HL-60/S4 (cell line): ENCODE data around the gene MSL1.

Source experiments
- in situ Hi-C: fragments of 300-500 bp; cut with MboI; formaldehyde crosslinking; loops from 2 replicates; pipeline ENCODE4 v1.14.3; 2022; ENCODE audit warnings: low sequenced_read_pairs

The MSL1 gene

DNA sequence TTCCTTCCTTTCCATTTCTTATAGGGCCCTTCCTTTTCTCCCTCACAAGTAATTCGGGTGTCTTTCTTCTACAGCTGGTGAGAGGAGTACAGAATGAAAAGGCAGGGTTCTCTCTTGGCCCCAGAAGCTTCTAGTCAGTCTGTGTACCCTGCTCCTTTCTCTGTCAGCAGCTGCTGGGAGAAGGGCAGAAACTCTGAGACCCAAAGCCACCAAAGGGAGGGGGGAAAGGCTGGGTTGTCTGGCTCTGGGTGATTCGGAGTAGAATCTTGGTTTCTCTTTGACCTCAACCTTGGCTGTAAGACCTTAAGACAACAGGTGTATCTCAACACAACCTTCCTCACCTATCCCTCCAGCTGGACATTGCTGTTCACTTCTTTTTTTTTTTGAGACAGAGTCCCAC, 18.1 kb upstream of the MSL1 start:
- in situ Hi-C loops = no loop called here

DNA sequence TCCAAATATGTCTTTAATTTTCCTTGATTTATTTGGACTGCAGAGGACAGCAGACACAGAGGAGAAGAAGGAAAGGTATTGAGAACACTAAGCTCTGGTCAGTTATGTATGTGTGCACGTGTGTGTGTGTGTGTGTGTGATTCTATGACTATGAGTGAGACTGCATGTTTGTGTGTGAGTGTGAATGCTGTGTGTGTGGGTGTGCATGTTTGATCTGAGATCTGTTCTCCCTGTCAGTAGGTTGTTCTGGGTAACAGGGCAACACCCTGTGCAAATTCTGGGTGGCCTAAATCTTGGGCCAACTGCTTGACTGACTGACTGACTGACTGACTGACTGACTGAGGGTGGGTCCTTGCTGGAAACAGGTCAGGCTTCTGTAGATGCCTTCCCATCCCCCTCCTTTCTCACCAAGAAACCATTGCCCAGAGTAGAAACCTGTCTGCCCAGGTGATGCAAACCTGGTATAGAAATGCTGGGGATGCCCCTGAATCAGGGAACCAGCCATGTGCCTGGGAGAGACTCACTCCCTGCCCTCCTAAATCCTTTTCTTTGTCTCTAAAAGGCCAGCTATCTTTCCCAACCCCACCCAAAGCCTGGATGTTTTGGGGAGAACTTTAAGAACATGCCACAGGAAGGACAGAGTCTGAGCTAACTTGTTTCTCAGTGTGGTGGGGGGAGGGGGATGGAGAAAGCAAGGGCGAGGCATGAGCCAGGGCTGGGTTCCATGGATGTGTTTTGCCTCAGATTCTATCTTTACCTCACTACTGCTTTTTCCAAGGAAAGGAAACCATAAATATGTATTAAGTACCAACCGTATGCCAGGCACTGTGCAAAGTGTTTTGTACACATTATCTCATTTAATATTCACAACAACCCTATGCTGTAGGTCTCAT, 16.9 kb upstream of the MSL1 start:
- in situ Hi-C loops = no loop called here

DNA sequence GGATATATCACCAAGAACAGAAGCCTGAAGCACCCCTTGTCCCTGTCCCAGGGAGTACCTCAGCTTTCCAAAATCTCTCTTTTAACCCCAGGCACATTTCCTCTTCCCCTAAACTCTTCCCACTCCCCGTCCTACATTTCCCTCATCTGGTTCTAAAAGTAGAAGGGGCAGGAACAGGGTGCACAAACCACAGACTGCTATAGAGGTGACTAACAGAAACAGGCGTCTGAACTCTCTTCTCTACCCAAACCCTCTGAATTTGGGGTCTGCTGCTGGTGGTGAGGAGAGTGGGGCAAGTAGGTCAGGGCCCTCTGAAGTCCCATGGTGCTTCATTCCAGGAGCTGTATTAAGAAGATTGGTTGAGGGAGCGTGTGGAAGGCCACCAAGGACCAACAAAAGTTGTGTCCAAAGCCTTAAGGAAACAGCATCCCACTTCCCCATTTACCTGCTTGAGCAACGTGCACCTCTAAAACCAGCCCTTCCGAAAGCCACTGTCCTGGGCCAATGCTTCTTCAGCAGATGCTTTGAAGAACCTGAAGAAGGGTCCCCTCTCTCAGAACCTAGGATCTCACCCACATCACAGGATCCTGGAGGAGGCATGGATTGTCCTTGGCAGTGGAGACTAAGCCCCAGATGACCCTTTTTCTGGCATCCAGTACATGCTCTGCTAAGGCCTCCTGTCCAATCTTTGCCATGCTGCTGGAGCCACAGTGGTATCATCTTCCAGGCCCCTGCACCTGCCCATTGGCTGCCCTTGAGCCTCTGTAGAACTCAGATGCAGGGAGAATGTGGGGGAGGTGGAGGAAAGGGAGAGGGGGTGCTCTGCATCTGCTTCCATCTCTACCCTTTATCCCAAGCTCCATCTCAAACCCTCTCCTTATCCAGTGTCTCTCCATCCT, 15.7 kb upstream of the MSL1 start:
- in situ Hi-C loops = no loop called here

DNA sequence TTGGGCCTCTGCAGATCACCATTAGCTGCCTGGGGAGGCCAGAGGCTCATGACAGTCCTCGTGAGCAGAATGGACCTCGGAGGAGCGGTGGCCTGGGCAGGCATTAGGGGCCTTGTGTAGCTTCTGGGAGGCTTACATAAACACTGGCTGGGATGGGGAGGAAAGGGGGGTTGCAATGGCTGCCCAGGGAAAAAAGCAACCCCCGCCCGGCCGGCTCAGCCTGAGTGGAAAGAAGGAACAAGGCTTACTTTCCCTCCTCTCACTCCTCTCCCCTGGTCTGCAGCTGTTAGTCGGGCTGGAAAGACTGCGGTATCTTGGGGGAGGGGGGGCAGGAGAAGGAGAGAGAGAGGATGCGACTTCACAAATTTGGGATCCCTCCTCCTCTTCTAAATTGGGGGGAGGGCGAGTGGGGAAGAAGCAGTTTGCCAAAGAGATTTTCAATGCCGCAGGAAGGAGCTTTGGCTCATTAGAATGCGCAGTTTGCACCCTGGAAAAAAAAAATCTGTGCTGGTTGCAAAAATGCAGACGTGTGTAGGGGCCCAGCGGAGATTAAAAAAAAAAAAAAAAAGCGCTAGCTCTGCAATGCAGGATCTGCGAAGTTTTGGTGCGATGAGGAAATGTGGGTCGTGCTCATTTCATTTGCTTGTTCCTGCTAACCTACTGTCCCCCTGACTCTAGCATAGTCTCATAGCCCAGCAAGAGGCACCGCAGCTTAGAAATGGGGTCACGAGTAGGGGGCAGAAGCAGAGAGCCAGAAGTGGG, 14.8 kb upstream of the MSL1 start:
- in situ Hi-C loops = no loop called here

DNA sequence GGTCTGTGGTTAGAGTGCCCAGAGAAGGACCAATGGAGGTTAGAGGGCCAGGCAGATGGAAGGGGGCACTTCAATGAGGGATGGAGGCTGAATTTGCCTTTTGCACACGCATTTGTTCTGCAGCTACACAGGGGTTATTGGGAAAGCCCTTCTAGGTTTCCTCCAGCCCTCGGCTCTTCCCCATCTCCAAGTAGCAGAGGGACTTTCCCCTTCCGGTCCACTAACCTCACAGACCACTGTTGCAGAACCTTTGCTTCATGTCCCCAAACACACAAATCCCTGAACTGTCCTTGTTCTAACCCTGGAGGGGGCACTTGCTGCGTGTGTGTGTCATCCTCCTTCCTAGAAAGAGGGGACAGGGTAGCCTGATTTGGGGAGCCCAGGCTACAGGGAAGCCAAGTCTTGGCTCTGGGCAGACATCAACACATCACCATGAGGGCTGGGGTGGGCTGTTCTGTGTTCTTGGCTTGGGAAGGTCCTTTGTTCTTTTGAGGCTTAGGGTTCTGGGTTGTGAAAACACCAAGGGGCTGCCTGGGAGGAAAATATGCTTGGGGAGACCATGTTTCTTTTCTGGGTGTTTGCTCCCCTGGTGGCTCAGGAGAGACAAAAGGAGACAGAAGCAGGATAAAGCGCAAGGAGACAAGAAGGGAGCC, 14.1 kb upstream of the MSL1 start:
- in situ Hi-C loops = no loop called here

DNA sequence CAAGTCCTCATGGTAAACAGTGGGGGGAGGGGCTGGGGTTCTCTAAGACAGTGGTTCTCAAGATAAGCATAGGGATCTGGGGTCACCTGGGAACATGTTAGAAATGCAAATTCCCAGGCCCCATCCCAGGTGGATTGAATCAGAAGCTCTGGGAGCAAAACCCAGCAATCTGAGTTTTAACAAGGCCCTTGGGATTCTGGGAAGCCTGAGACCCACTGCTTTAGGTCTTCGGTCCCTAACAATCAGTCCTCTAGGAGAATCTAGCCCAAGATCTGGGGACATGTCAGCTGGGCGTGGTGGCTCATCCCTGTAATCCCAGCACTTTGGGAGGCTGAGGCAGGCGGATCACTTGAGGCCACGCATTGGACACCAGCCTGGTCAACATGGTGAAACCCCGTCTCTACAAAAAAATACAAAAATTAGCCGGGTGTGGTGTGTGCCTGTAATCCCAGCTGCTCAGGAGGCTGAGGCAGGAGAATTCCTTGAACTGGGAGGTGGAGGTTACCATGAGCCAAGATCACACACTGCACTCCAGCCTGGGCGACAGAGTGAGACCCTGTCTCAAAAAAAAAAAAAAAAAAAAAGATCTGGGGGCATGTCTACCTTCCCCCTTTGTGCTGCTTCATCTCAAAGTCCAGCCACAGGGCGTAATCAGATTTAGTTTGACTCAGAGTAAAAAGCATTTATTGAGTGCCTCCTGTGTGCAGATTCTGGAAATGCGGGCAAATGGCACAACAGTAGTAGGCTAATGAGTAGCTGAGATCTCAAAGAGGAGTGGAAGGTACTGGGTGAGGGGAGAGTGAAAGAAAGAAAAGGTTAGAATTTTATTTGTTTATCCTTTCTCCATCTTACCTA, 12.6 kb upstream of the MSL1 start:
- in situ Hi-C loops = no loop called here

DNA sequence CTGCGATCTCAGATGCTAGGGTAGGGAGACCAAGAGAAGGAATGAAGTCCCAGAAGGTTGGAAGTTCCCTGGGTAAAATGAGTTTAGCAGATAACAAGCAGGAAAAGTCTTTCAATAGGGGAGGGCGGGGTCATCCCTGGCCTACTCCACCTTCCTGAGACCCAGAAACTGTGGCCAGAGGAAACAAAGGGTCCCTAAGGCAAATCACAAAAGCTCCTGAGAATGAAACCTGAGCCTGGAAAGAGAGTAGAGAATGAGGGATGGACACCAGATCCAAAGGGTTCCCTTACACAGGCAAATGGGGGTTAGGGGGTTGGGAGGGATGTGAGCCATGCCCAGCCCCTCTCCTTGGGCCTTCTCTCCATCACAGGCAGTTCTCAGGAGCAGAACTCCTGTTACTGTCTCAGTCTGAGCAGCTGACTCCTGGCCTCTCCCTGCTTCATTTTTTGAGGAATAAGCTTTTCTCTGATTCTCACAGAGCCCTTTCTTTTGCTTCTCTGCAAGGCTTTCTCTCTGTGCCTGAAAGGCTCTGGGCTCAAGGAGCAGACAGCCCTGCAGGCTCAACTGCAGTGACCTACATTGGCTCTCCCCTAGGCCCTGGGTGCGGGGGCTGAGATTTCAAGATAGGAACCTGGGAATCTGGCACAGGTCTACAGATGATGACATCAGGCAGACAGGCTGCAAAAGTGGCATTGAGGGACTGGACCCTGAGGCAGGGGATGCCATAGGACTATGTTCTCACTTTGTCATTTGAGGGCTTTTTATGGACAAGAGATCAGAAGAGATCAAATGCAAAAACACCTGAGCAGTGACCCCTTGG, 11.5 kb upstream of the MSL1 start:
- in situ Hi-C loops = no loop called here

DNA sequence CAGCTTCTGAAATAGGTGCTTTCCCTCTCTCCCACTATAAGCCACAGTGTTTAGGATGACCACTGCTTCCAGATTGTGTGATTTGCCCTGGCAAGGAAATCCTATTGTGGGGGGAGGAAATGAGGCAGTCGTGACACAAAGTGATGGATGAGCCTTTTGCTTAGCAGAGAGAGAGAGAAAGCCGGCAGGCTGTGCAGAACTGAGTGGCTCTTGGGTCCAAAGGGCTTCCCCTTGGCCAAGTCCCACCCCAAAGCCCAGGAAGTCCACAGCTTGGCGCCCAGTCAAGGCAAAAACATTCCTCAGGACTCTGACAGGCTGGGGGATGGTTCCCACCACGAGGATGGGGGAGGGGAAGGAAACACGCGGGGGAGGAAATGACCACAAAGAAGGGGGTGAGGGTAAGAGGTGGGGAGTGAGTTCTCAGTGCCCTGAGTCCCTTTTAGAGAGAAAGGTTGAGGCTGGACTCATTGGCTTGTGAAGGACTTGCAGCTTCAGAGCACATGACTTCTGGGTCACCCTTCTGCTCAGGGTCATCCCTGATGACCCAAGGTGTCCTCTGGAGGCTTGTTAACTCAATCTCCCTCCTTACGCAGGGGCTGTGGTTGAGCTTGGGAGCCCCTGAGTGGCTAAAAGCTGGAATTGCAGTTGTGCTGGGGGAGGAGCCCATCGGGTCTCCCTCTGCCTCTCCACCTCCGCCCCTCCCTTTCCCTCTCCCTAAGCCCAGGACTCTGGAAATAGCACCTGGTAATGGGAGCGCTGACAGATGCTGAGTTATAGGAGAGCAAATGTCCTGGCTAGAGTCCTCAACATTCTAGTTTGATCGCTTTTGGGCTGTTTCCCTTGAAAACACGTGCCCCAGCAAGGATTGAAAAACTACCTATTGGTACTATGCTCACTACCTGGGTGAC, 10.3 kb upstream of the MSL1 start:
- in situ Hi-C loops = no loop called here

DNA sequence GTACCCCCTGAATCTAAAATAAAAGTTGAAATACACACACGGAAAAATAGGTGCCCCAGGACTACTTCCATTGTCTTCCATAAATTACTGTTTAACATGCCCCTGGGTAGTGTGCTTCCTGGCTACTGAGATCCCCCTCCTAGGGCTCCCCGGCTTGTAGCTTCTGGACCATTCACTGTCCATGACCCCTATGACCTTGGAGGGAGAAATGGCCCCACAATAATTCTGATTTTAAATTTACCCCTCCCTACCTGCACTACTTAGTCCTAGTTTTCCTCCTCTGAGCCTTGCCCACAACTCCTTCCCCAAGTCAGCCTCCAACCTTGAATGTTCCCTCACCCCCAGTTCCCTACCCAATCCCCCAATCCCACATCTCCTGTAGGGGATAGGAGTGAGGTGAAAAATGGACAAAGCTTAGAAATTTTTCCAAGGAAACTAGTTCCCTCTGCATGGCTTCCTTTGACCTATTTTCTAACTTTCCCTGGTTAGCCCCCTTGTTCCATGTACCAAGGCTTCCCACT, 9.5 kb upstream of the MSL1 start:
- in situ Hi-C loops = no loop called here

DNA sequence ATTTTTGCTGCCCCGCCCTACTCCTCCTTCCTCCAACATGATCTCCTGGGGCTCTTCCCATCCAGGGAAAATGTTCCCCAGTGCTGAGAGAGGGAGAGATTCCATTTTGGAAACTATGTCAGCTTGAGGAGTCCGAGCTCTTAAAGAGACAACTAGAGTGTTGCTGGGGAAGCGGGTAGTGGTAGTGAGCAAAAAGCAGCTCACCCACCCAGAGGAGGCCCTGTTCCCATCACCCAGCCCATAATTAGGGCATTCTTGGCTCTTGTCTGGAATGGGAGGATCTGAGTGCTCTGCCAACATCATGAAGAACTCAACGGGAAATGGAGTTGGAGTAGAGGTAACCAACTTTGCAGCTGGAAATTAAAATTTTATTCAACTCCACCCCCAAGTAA, 9.1 kb upstream of the MSL1 start:
- in situ Hi-C loops = no loop called here

DNA sequence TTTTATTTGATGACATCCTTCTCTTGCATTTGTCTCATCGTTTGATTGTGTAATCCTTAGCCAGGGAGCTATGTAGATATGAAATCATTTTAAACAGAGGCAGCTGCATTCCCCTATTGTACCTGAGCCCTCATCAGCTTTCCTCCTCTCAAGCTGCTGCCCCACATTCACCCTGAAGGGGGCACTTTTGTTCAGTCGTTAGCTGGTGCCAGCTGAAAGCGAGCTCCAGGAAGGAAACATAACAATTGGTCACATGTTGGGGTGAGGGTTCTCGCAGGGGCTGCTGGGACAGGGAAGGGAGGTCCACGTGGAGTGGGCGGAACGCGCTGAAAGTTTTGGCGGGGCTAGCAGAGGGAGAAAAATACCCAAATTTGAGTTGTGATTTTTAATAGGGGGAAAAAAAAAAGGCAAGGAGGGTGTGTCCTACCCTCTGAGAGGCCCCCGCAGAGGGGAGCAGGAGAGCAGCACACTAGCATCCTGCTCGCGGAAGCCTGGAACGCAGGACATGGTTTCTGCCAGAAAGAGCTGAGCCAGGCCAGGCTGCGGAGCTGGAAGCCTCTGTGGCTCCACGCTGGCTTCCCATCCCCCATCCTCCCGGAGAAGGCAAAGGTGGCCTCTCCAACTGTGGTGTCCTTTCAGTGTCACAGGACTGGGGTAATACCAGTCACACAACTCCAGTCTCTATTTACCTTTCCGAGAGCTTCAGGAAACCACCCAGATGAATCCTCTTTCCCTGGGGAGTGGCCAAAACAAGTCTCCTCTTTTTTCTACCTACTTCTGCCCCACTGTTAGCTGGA, 8.5 kb upstream of the MSL1 start:
- in situ Hi-C loops = no loop called here

DNA sequence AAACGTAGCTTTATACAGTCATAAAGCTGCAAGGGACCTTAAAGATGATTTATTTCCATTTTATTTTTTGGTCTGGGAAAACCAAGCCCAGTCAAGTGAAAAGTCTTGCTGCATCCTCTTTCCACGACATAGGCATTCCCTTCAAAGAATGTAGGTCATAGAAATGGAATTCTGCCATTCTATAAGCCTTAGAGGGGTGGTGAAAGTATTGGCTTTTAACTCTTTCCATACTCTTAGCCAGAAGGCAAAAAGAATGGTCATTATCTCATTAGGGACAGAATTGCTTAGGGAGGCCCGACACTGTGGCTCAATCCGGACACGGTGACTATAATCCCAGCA, 7.9 kb upstream of the MSL1 start:
- in situ Hi-C loops = no loop called here

DNA sequence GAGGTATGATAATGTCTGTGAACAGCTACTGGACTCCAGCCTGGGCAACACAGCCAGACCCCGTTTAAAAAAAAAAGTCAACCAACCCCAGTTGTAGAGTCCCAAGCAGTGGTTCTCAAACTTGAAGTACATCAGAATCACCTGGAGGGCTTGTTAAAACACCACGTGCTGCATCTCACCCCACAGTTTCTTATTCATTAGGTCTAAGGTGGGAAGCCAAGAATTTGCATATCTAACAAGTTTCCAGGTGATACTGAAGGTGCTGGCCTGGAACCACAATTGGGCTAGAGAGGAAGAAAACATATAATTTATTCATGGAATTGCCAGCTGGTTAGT, 6.7 kb upstream of the MSL1 start:
- in situ Hi-C loops = no loop called here

DNA sequence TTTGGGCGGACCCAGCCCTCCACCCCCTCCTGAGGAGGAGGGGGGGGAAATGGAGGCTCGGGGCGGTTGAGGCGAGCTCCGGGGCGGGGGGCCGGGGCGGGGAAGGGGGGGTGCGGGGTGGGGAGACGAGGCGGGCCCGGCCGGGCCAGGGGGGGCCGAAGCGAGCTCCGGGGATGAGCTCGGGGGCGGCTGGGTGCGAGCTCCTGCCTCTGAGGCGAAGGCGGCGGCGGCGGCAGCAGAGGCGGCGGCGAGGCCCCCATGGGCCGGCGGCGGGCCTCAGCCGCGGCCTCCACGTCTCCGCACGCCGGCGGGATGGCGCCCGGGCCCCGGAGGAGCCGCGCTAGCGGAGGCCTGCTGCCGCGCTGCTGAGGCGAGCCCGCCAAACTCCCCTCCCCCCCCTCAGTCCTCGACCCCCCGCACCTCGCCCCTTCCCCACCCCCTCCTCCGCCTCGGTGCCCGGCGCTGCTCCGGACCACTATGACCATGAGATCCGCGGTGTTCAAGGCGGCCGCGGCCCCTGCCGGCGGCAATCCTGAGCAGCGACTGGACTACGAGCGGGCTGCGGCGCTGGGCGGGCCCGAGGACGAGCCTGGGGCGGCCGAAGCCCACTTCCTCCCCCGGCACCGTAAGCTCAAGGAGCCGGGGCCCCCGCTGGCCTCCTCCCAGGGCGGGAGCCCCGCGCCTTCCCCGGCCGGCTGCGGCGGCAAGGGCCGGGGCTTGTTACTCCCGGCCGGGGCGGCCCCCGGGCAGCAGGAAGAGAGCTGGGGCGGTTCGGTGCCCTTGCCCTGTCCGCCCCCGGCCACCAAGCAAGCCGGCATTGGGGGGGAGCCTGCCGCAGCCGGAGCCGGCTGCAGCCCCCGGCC, 596 bp downstream of the MSL1 start:
- in situ Hi-C loops = no loop called here

DNA sequence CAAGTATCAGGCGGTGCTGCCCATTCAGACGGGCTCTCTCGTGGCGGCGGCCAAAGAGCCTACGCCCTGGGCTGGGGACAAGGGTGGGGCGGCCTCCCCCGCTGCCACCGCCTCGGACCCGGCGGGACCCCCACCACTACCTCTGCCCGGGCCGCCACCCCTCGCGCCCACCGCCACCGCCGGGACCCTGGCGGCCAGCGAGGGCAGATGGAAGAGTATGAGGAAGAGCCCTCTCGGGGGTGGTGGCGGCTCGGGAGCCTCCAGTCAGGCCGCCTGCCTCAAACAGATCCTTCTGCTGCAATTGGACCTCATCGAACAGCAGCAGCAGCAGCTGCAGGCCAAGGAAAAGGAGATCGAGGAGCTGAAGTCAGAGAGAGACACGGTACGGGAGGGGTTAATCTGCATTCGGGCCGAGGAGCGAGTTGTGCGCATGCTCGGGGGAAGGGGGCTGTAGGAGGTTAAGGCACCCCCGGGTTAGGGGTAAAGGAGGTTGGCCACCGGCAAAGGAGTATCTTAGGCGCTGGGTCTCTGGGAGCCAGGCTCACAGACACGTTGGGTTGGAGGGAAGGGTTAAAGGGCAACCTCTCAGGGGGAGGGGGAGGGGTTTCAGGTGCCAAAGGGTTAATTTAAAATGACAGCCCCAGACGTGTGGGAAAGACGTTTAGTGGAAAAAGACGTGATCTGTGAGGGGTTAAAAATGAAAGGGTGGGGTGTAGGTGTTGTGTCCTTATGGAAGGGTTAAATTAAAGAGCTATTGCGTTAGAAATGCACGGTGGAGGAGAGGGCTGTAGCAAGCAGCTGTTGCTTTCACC, 1.4 kb downstream of the MSL1 start:
- in situ Hi-C loops = no loop called here

DNA sequence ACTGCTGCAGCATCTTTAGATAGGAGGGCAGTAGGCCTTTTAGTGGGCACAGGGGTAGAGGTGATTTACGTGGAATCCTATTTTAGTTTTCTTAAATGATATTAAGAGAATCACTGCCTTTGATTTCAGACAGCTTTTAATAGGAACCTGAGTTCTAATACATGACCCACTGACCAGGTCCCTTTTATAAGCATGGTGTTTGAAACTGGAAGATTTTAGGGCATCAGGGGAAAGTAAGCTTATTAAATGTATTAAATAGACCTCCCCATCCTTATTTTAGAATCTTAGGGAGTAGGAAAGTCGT, 2.0 kb downstream of the MSL1 start:
- in situ Hi-C loops = no loop called here
